PFSK-1 (cell line): ENCODE data around the gene SPAG5.

Source experiments
- REST ChIP-seq, 2 experiments: IDR thresholded peaks; 2 replicates each; pipeline versions ENCODE4 v1.6.1 to v1.8.0; 2011 to 2012; ENCODE audit warnings: low read depth in 2 of 2, low read length in 2 of 2, control low read depth in 1 of 2, inconsistent platforms in 1 of 2, mild to moderate bottlenecking in 1 of 2, moderate library complexity in 1 of 2; ENCODE audit not compliant: insufficient read depth in 1 of 2
- TAF1 ChIP-seq: IDR thresholded peaks from 2 replicates; pipeline ENCODE4 v1.6.1; 2012; ENCODE audit warnings: low read length, control low read depth, borderline replicate concordance; ENCODE audit not compliant: insufficient read depth

- TF ChIP-seq TAF1 (no peak), REST (IDR thresholded peaks at IDR 0.05; ENCODE audit: insufficient read depth in 1 of 2, low read depth in 2 of 2, low read length in 2 of 2) (no peak)
These were observed 64.0 kb downstream of the SPAG5 start for GRCh38 chr17:28534740-28535375.
